ENCODE results near the gene ARHGAP29.

Gene ARHGAP29

GRCh38 chr1:94225845-94226244, 11.5 kb downstream of the ARHGAP29 start:
- no peak for DNase-seq (ENCODE audit: extremely low read depth, low read depth)
- no peak for TF ChIP-seq CTCF (IDR thresholded peaks at IDR 0.05; ENCODE audit: low read depth, low read length)

GRCh38 chr1:94218332-94218731, 19.1 kb downstream of the ARHGAP29 start:
- DNase-seq (ENCODE audit: extremely low read depth, low read depth), result no peak
- no peak for TF ChIP-seq CTCF (IDR thresholded peaks at IDR 0.05; ENCODE audit: low read depth, low read length)

- no peak for TF ChIP-seq CTCF (IDR thresholded peaks at IDR 0.05; ENCODE audit: low read depth, low read length)
- no peak for DNase-seq (ENCODE audit: extremely low read depth, low read depth)
These were observed 21.4 kb downstream of the ARHGAP29 start for GRCh38 chr1:94215955-94216354.

- DNase-seq (ENCODE audit: extremely low read depth, low read depth), result no peak
These were observed 27.4 kb downstream of the ARHGAP29 start for GRCh38 chr1:94209982-94210381.

GRCh38 chr1:94209425-94209824, 28.0 kb downstream of the ARHGAP29 start:
- no peak for DNase-seq (ENCODE audit: extremely low read depth, low read depth)
- TF ChIP-seq CTCF (IDR thresholded peaks at IDR 0.05; ENCODE audit: low read depth, low read length), result no peak

More at GRCh38 chr1:94209982-94210381, 27.4 kb downstream of the ARHGAP29 start:
- no peak for TF ChIP-seq CTCF (IDR thresholded peaks at IDR 0.05; ENCODE audit: low read depth, low read length)

- DNase-seq (ENCODE audit: extremely low read depth, low read depth), result no peak
- TF ChIP-seq CTCF (IDR thresholded peaks at IDR 0.05; ENCODE audit: low read depth, low read length), result no peak
These were observed 29.7 kb downstream of the ARHGAP29 start for GRCh38 chr1:94207695-94208094.

GRCh38 chr1:94205639-94206038, 31.7 kb downstream of the ARHGAP29 start:
- no peak for TF ChIP-seq CTCF (IDR thresholded peaks at IDR 0.05; ENCODE audit: low read depth, low read length)
- DNase-seq (ENCODE audit: extremely low read depth, low read depth), result no peak
